ENCODE measurements around the gene HTRA3. TPM values are rescaled to one million over a fixed set of nuclear protein-coding genes. Genes with fewer than 3 reads are reported as not detected.

Gene HTRA3
- total RNA-seq, 1 donor from 2014 or later, result 1.6 TPM

GRCh38 chr4:8278421-8279287, 9.1 kb downstream of the HTRA3 start:
- DNase-seq (ENCODE audit: low spot score), result no peak
- no peak for ATAC-seq

GRCh38 chr4:8279321-8280157, 10.0 kb downstream of the HTRA3 start:
- no peak for ATAC-seq
- no peak for DNase-seq (ENCODE audit: low spot score)

- no peak for ATAC-seq
- no peak for DNase-seq (ENCODE audit: low spot score)
Measured at GRCh38 chr4:8280158-8280875, 10.8 kb downstream of the HTRA3 start.

- ATAC-seq, result no peak
- no peak for DNase-seq (ENCODE audit: low spot score)
Measured at GRCh38 chr4:8280876-8281440, 11.4 kb downstream of the HTRA3 start.

GRCh38 chr4:8281519-8282133, 12.1 kb downstream of the HTRA3 start:
- no peak for DNase-seq (ENCODE audit: low spot score)

GRCh38 chr4:8282134-8282641, 12.6 kb downstream of the HTRA3 start:
- no peak for ATAC-seq
- DNase-seq (ENCODE audit: low spot score), result no peak

More at GRCh38 chr4:8281519-8282133, 12.1 kb downstream of the HTRA3 start:
- no peak for ATAC-seq

- DNase-seq (ENCODE audit: low spot score), result no peak
- no peak for ATAC-seq
Measured at GRCh38 chr4:8282742-8283141, 13.2 kb downstream of the HTRA3 start.

GRCh38 chr4:8283161-8283560, 13.6 kb downstream of the HTRA3 start:
- no peak for ATAC-seq
- no peak for DNase-seq (ENCODE audit: low spot score)

GRCh38 chr4:8283631-8284121, 14.1 kb downstream of the HTRA3 start:
- no peak for ATAC-seq
- DNase-seq (ENCODE audit: low spot score), result no peak

- no peak for DNase-seq (ENCODE audit: low spot score)
Measured at GRCh38 chr4:8284391-8284790, 14.8 kb downstream of the HTRA3 start.

GRCh38 chr4:8285143-8285975, 15.8 kb downstream of the HTRA3 start:
- no peak for DNase-seq (ENCODE audit: low spot score)

More at GRCh38 chr4:8284391-8284790, 14.8 kb downstream of the HTRA3 start:
- ATAC-seq, result no peak

GRCh38 chr4:8285976-8286718, 16.6 kb downstream of the HTRA3 start:
- no peak for DNase-seq (ENCODE audit: low spot score)
- ATAC-seq, result no peak

More at GRCh38 chr4:8285143-8285975, 15.8 kb downstream of the HTRA3 start:
- ATAC-seq, result no peak

- DNase-seq (ENCODE audit: low spot score), result no peak
- ATAC-seq, result no peak
Measured at GRCh38 chr4:8286719-8287342, 17.3 kb downstream of the HTRA3 start.

- DNase-seq (ENCODE audit: low spot score), result no peak
Measured at GRCh38 chr4:8287343-8288280, 18.1 kb downstream of the HTRA3 start.

GRCh38 chr4:8289151-8289750, 19.7 kb downstream of the HTRA3 start:
- ATAC-seq, result no peak
- DNase-seq (ENCODE audit: low spot score), result no peak

More at GRCh38 chr4:8287343-8288280, 18.1 kb downstream of the HTRA3 start:
- ATAC-seq, result no peak
